NCI-H69 (cell line): ENCODE data around the gene MYB.
"Not testable (repeated sequence)": the region's sequence is repeated elsewhere in the genome, so short reads cannot be mapped to it uniquely, and the experiment has no call there.

Experiments used
- DNase-seq: peaks from one replicate; lab custom pipeline; 2025; lab: John Stamatoyannopoulos, UW

The MYB gene

DNA sequence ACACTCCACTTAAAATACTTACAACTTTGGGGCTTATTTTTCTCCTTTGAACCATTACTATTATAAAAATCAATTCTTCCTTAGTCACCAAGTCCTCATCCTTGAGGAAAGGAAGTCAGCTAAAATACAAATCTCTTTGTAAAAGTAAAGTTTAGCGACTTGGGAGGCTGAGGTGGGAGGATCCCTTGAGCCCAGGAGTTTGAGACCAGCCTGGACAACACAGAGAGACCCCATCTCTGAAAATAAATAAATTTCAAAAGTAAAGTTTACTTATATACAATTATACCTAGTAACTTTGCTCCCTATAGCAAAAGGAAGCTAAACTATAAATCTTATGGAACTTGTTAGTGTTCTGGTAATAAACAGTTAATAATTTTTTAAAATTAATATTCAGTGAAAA is 40.4 kb downstream of the MYB start:
- DNase-seq: no peak

GRCh38 chr6:135222623-135223022 is 41.5 kb downstream of the MYB start:
- DNase-seq: no peak

DNA sequence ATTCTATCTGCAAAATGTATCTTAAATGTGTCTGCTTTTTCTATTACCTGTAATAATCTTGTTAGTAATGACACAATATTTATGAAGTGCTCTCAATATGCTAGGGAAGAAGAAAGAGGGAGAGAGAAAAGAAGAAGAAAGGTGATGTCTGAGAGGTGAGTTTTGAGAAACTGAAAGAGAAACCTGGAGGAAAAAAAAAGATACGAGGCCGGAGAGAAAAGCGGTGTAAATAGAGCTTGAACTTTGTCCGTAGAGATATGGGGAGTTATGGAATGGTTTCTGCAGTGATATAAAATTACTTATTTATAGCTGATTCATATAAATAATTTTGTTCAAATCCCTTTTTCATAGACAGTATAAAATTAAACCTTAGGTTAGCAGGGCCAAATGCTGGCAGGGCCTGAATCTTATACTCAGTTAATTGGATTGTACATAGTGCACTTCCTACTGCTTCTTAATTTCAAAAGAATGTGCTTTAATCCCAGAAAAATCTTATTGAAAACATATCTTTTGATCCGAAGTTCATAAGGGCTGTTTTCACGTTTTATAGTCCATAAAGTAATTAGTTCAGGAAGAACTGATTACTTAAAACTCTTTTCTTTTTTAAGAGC is 43.0 kb downstream of the MYB start:
- no peak for DNase-seq

DNA sequence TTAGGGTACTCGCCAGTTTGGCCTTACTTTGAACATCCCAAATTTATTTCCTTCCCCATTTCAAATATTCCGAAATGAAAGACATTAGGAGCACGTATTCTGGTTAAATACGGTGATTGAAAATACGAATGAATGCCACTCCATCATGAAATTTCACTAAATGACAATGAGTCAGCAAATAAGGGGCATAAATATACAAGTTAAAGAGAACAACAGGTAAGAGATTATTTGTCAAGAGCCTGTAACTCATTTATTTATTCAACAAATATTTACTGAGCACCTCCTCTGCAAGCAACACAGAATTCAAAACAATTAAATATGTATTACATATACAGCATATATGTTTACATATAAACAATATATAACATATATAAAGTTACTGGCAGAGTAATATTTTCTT is 44.8 kb downstream of the MYB start:
- no peak for DNase-seq

- DNase-seq: no peak
Observed at GRCh38 chr6:135226537-135226936, 45.4 kb downstream of the MYB start.

- no peak for DNase-seq
Observed at GRCh38 chr6:135227349-135227748, 46.2 kb downstream of the MYB start.

DNA sequence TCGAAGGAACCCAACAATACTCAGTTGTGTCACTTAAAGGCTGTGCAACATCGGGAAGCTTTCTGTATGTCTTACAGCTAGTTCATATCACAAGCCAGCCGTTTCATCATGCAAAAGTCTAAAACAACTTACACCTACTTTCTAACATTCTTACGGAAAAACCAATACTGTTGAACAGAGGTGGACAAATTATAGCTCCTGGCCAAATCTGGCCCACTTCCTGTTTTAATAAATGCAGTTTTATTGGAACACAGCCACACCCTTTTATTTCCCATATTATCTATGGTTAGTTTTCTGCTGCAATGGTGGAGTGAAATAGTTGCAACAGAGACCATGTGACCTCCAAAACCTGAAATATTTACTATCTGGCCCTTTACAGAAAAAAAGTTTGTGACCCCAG is 46.6 kb downstream of the MYB start:
- DNase-seq: no peak

- DNase-seq: no peak
Observed at GRCh38 chr6:135228486-135228885, 47.4 kb downstream of the MYB start.

GRCh38 chr6:135229996-135230395 is 48.9 kb downstream of the MYB start:
- no peak for DNase-seq

GRCh38 chr6:135230711-135231468 is 49.8 kb downstream of the MYB start:
- DNase-seq: no peak

DNA sequence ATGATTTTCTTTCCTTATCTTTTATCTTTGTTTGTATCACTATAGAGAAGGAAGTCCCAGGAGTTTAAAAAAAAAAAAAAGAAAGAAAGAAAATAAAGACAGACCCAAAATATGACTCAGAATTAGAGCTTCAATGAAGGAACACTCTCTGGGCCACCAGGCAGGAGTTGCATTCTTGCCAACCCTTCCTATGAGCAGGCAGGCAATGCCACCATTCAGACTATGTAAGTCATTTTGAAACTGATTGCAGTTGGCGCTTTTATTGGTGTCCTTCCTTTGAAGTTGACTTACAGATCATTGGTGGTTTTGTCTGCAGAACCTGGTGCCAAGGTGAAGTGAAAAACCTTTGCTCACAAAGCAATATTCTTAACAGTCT is 50.3 kb downstream of the MYB start:
- no peak for DNase-seq

DNA sequence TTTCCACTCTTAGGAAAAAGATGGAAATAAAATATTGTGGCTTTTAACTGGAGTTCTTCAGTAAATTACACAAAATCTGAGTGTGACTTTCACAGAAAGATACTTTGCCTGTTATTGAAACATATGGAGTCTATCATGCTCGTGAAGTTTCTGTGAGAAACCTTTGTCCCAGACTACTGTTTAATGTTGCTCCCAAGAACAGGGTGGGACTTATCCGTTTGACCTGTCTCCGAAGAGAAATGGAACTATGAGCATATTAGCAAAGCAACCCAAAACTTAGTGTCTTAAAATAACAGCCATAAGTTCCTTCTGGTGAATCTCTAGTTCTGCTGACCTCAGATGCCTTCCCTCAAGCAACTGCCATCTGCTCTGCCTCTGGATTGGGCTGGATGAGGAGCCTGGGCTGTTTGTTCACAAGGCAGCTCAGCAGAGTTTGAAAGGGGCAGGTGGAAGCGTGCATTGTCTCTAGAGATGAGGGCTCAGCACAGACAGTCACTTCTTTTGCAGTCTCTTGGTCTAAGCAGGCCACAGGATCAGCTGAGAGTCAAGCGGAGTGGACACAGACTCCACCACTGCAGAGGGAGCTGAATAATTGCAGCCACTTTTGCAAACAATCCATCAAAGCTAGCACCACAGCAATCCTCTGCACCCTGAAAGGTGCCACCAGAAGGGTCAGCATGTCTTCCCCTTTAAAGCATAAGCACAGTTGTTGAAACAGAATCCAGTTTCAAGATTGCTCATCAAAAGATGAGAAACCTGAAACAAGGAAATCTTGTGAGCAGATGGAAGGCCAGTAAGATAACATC is 52.8 kb downstream of the MYB start:
- peak; percentile 16 for DNase-seq

- no peak for DNase-seq
Observed at GRCh38 chr6:135234492-135234780, 53.3 kb downstream of the MYB start.

DNA sequence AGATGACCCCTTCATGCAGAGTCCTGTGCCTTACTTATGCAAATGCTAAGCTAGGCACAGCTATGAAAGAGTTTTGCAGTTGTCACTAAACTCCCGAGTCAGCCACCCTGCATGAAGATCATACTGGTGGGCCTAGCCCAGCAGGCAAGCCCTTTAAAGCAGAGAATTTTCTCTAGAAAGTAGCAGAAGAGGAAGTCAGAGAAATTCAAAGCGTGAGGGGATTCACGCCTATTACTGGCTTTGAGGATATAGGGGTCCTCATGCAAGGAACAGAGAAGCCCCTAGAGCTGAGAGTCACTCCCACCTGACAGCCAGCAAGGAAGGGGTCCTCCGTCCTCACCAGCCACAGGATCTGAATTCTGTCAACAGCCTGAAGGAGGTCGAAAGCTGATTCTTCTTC is 54.6 kb downstream of the MYB start:
- no peak for DNase-seq

- no peak for DNase-seq
Observed at GRCh38 chr6:135236319-135236718, 55.2 kb downstream of the MYB start.

DNA sequence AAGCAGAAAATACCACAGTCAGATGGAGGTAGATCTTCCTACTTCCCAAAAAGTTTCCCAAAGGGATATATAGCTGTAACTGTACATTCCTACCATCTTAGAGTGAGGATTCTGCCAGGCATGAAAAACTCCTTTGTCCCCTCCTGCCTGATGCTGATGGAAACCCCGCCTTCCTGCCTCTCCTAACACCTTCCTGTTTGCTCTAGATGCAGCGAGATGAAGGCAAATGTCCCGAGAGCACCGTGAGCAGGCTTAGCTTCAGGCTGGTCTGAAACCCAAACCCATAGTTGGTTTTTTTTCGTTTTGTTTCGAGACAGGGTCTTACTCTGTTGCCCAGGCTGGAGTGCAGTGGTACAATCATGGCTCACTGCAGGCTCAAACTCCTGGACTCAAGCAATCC is 55.6 kb downstream of the MYB start:
- DNase-seq: no peak

DNA sequence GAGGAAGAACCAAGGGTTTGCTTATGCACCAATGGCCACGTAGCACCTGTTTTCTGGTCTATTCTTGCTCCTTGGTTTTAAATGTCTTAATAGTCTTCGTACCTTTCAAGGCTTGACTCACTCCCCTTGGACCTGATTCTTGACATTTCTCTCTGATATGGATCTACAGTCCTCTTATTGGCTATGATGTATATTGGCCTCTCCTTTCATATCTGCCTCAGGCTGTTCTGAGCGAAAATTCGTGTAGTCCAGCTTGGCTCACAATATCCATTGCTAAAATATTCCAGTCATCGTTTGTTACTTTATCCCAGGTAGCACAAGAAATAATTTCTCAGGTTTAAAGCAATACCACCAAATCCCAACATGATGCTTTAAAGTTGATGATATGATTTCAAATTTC is 59.6 kb downstream of the MYB start:
- no peak for DNase-seq

DNA sequence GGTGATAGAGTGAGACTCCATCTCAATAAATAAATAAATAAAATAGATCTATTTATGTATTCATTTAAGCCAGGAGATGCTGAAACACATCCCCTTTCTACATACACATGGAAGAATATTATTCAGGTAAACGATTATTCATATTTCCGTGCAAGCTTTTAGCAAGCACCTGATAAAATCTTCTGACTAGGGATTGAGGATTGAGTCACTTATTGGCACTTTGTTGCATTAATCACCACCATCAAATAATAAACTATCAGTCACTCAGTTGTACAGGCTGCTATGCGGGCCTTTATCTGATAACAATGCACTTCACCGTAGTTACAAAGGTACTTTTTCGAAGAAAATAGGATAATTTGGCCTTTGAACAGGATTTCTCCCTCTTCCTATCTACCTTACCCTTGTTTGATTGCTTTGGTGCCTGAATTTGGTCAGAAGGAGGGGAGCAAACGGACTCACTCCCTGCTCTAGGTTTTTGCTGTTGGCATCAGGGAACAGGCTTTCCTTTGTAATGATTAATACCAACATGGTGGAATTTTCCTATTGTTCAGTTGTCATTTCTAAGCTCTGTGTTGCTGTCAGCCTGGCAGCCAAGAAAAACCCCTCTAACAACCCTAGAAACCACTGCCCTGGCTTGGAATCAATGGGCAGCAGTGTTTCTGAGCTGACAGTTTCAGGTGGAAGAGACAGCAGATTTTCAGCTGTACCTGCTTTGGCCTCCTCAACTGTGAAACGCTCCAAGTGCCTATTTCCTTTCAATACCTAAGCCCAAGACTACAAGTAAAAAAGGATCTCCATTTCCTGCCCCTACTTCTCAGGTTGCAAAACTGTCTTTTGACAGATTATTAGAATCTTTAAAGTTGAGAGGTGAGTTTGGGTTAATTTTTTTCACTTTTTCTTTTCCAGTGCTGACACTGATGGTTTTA is 63.0 kb downstream of the MYB start:
- no peak for DNase-seq

DNA sequence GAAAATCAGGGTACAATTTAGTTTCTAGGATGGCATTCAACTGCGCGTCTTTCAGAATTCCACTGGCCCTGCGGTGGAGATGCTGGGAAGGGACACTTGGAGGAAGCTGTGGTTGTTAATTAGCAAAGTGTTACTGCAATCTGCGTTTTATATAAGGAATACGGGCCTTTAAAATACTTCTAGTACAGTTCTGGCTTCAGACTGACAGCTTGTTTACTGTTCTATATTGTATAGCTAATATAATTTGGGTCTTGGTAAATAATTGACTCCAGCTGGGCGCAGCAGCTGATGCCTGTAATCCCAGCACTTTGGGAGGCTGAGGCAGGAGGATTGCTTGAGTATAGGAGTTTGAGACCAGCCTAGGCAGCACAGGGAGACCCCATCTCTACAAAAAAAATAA is 63.7 kb downstream of the MYB start:
- no peak for DNase-seq

DNA sequence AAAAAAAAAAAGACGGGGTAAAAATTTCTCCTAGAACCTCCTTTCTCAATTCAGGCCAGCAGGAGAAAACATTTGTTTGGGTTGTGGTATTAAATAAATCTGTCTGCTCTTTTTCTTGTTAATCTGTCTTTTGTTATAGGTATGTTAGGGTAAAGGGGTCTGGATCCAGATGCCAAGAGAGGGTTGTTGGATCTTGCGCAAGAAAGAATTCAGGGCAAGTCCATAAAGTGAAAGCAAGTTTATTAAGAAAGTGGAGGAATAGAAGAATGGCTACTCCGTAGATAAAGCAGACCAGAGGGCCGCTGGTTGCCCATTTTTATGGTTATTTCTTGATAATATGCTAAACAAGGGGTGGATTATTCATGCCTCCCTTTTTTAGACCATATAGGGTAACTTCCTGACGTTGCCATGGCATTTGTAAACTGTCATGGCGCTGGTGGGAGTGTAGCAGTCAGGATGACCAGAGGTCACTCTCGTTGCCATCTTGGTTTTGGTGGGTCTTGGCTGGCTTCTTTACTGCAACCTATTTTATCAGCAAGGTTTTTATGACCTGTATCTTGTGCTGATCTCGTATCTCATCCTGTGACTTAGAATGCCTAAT is 65.4 kb downstream of the MYB start:
- not testable (repeated sequence) for DNase-seq

- DNase-seq: no peak
Observed at GRCh38 chr6:135250234-135250633, 69.1 kb downstream of the MYB start.
